ENCODE data around the gene SLC25A43. TPM values are rescaled to one million over a fixed set of nuclear protein-coding genes. Genes with fewer than 3 reads are reported as not detected.

The SLC25A43 gene
- polyA plus RNA-seq, 2 of the 4 experiments (the other 2 are of a cell fraction) = 27.4 to 31.2 TPM

GRCh38 chrX:119478504-119478903, 79.4 kb downstream of the SLC25A43 start:
- DNase-seq (ENCODE audit: low read depth in 1 of 2, low spot score in 1 of 2) (no peak), ATAC-seq (no peak), FAIRE-seq (peak; percentile 13)
- Histone ChIP-seq H3K27ac (peak overlapping the region; percentile 66 to 71; a peak in 5 of 6 replicates), H3K4me2 (peak overlapping the region; percentile 74), H3K4me1 (peaks cover 39% of the 10 kb centered on the region), H3K4me3 (no peak overlapping the region), H3K9me3 (no peaks in the 10 kb centered on the region)
- ChIA-PET POLR2A (interaction anchor here (1.8 kb wide), 2 partner anchors 10 to 34 kb away, joined by 5 to 28 read pairs; partner anchors contain the start of gene SLC25A5), CTCF (interaction anchor here (1.0 to 26.9 kb wide), 7 partner anchors 8 to 30 kb away, joined by 3 to 814 read pairs (median 6); partner anchors contain the start of gene SLC25A5)
- WGBS (ENCODE audit: missing lambda C conversion rate) = 88% methylated on average over 4 of the region's 4 CpGs
- TF ChIP-seq ZNF302 (CRISPR knock-in tag; IDR thresholded peaks at IDR 0.05) = no peak
- no peak for TF ChIP-seq PHF8 (IDR thresholded peaks at IDR 0.05; ENCODE audit: borderline replicate concordance, low read depth)
- no peak for TF ChIP-seq ATOH8 (CRISPR knock-in tag; IDR thresholded peaks at IDR 0.05; ENCODE audit: low read depth)
- no peak for TF ChIP-seq FOSB (CRISPR knock-in tag; IDR thresholded peaks at IDR 0.05)
- no peak for TF ChIP-seq RNF2 (IDR thresholded peaks at IDR 0.05; ENCODE audit: borderline replicate concordance, low read depth)
- no peak for TF ChIP-seq FOSL2 (IDR thresholded peaks at IDR 0.05)
- TF ChIP-seq FOSL2 (CRISPR knock-in tag; IDR thresholded peaks at IDR 0.05) = no peak
- no peak for TF ChIP-seq KDM1A (IDR thresholded peaks at IDR 0.05; ENCODE audit: low read depth)
- TF ChIP-seq RFX5 (IDR thresholded peaks at IDR 0.05) = no peak
- TF ChIP-seq HMGXB4 (CRISPR knock-in tag; IDR thresholded peaks at IDR 0.05; ENCODE audit: borderline replicate concordance) = no peak
- no peak for TF ChIP-seq TP53 (CRISPR knock-in tag; IDR thresholded peaks at IDR 0.05)
- TF ChIP-seq HOXB5 (CRISPR knock-in tag; IDR thresholded peaks at IDR 0.05) = no peak
- no peak for TF ChIP-seq ZC3H11A (IDR thresholded peaks at IDR 0.05)
- TF ChIP-seq, protein P1, sequence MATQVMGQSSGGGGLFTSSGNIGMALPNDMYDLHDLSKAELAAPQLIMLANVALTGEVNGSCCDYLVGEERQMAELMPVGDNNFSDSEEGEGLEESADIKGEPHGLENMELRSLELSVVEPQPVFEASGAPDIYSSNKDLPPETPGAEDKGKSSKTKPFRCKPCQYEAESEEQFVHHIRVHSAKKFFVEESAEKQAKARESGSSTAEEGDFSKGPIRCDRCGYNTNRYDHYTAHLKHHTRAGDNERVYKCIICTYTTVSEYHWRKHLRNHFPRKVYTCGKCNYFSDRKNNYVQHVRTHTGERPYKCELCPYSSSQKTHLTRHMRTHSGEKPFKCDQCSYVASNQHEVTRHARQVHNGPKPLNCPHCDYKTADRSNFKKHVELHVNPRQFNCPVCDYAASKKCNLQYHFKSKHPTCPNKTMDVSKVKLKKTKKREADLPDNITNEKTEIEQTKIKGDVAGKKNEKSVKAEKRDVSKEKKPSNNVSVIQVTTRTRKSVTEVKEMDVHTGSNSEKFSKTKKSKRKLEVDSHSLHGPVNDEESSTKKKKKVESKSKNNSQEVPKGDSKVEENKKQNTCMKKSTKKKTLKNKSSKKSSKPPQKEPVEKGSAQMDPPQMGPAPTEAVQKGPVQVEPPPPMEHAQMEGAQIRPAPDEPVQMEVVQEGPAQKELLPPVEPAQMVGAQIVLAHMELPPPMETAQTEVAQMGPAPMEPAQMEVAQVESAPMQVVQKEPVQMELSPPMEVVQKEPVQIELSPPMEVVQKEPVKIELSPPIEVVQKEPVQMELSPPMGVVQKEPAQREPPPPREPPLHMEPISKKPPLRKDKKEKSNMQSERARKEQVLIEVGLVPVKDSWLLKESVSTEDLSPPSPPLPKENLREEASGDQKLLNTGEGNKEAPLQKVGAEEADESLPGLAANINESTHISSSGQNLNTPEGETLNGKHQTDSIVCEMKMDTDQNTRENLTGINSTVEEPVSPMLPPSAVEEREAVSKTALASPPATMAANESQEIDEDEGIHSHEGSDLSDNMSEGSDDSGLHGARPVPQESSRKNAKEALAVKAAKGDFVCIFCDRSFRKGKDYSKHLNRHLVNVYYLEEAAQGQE (IDR thresholded peaks at IDR 0.05) = no peak
- no peak for TF ChIP-seq CBX2 (IDR thresholded peaks at IDR 0.05; ENCODE audit: borderline replicate concordance, low read depth)
- no peak for TF ChIP-seq ESRRA (IDR thresholded peaks at IDR 0.05; ENCODE audit: borderline replicate concordance, low read length)
- TF ChIP-seq KDM5A (IDR thresholded peaks at IDR 0.05) = no peak
- no peak for TF ChIP-seq JUNB (IDR thresholded peaks at IDR 0.05)

DNA sequence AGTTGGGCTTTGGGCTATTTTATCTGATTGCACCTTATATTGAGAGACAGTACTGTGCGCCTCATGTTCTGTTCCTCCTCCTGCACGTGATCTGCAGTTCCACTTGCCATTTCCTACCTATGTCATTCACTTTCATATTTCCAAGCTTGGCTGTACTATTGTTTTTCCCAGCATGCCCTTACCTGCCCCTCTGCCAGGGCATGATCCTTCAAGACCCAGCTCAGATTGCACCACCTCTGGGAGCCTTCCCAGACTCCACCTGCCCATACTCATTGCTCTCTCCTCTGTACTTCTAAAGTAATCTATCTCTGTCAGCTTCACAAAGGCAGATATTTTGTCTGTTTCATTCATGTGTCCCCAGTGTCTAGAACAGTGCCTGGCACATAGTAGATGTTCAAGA, 80.7 kb downstream of the SLC25A43 start:
- CTCF ChIA-PET = interaction anchor here (0.5 to 26.9 kb wide), 5 partner anchors 9 to 29 kb away, joined by 3 to 814 read pairs (median 4); no protein-coding TSS in a partner anchor
- no peak for DNase-seq (ENCODE audit: low read depth in 1 of 2, low spot score in 1 of 2)
- ATAC-seq = no peak

More for the DNA sequence above, 80.7 kb downstream of the SLC25A43 start:
- no peak overlapping the region for H3K4me3 ChIP-seq
- FAIRE-seq = no peak
- H3K4me1 ChIP-seq = peaks cover 39% of the 10 kb centered on the region
- TF ChIP-seq, protein P2, sequence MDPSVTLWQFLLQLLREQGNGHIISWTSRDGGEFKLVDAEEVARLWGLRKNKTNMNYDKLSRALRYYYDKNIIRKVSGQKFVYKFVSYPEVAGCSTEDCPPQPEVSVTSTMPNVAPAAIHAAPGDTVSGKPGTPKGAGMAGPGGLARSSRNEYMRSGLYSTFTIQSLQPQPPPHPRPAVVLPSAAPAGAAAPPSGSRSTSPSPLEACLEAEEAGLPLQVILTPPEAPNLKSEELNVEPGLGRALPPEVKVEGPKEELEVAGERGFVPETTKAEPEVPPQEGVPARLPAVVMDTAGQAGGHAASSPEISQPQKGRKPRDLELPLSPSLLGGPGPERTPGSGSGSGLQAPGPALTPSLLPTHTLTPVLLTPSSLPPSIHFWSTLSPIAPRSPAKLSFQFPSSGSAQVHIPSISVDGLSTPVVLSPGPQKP (IDR thresholded peaks at IDR 0.05; ENCODE audit: low read depth, low read length) = no peak
- no peak for TF ChIP-seq EP300 (IDR thresholded peaks at IDR 0.05)
- TF ChIP-seq SMC3 (IDR thresholded peaks at IDR 0.05) = no peak
- TF ChIP-seq RCOR1 (IDR thresholded peaks at IDR 0.05; ENCODE audit: low read depth, low read length) = no peak
- TF ChIP-seq POLR2AphosphoS2 (conservative IDR thresholded peaks at IDR 0.05; ENCODE audit: low read length) = no peak
- TF ChIP-seq NFE2L2 (conservative IDR thresholded peaks at IDR 0.05; ENCODE audit: low read length) = no peak
- TF ChIP-seq HOXB5 (CRISPR knock-in tag; IDR thresholded peaks at IDR 0.05) = no peak
- no peak for TF ChIP-seq GATA3 (IDR thresholded peaks at IDR 0.05; ENCODE audit: borderline replicate concordance)
- no peak for TF ChIP-seq RARB (CRISPR knock-in tag; IDR thresholded peaks at IDR 0.05)
- no peak for TF ChIP-seq EHMT2 (IDR thresholded peaks at IDR 0.05; ENCODE audit: low read depth)
- no peak overlapping the region; a peak in 1 of 6 replicates for H3K27ac ChIP-seq
- no peaks in the 10 kb centered on the region for H3K9me3 ChIP-seq
- WGBS (ENCODE audit: missing lambda C conversion rate) = 92% methylated on average over 2 of the region's 2 CpGs
- no peak overlapping the region for H3K4me2 ChIP-seq
- POLR2A ChIA-PET = no interaction called here
